Measurements from ENCODE around the gene MORN5.

DNA sequence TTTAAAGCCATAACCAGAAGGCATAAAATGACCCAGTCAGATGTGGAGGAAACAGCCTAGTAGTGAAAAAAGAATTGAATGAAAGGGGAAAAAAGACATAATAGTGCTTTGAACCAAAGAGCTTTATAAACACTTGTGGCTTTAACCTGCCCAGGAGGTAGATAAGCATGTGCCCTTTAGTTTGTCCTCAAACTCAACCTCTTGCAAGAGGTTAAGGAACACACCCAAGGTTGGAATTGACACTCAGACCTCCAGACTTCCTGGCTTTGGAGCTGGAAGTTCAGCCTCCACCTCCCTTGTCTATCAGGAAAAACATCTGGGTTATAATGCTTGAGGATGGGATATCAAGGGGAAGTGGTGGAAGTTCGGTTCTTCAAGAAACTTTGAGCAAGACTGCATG is 16.4 kb upstream of the MORN5 start:
- TF ChIP-seq REST (IDR thresholded peaks at IDR 0.05) (no peak), CTCF (IDR thresholded peaks at IDR 0.05; ENCODE audit: low read depth, low read length, missing input control) (no peak), ZBTB33 (IDR thresholded peaks at IDR 0.05) (no peak), FOXA1 (IDR thresholded peaks at IDR 0.05) (no peak), MAX (IDR thresholded peaks at IDR 0.05) (no peak), JUND (IDR thresholded peaks at IDR 0.05) (no peak), HNF4A (conservative IDR thresholded peaks at IDR 0.05) (no peak)
- TF ChIP-seq, protein P1, sequence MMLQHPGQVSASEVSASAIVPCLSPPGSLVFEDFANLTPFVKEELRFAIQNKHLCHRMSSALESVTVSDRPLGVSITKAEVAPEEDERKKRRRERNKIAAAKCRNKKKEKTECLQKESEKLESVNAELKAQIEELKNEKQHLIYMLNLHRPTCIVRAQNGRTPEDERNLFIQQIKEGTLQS (IDR thresholded peaks at IDR 0.05), result no peak

Measured in liver (tissue), 3 donors.